ENCODE data around the gene WDR26.
"Not testable (repeated sequence)": the region's sequence is repeated elsewhere in the genome, so short reads cannot be mapped to it uniquely, and the experiment has no call there.

The WDR26 gene

GRCh38 chr1:224435318-224435763 lies 744 bp upstream of the WDR26 start:
- DNase-seq (ENCODE audit: extremely low read depth in 1 of 2, low read depth in 1 of 2) = no peak

DNA sequence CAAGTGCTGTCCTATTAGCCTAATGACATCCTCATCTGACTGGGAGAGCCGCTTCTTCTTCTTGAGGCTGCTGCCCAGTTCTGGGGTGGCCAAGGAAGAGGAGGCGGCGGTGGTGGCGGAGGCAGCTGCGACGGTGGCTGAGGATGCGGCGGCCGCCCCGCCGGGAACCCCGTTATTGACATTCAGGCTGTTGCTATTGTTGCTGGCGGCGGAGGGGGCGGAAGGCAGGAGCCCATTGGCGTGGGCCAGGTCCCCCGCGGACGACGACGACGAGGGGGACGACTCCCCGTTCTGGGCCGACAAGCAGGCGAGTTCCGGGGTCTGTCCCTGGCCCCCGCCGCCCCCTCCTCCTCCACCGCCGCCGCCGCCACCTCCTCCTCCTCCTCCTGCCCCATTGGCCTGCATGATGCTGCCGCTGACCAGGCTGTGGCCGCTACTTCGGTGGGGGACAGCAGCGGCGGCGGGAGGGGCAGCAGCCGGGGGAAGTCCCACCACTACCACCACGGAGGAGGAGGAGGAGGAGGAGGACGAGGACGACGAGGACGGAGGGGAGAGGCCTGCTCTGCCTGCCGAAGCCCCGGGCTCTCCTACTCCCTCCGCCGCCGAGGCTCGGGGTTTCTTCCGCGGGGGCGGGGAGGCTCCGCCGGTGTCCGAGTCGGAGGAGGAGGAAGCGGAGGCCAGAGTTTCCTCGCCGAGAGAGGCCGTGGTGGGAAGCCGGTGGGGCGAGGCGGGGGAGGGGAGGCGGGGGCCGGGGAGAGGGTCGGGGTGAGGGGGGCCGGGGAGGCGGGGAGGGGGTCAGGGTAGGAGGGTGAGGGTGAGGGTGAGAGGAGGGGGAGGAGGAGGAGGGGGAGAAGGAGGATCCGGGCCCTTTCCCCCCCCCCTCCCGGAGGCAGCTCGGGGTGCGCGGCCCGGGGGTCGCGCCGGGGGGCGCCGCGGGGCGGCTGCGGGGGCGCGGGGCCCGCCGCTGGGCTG lies 610 bp downstream of the WDR26 start:
- DNase-seq (ENCODE audit: extremely low read depth in 1 of 2, low read depth in 1 of 2) = peak in 1 of 2 donors; percentile 34

DNA sequence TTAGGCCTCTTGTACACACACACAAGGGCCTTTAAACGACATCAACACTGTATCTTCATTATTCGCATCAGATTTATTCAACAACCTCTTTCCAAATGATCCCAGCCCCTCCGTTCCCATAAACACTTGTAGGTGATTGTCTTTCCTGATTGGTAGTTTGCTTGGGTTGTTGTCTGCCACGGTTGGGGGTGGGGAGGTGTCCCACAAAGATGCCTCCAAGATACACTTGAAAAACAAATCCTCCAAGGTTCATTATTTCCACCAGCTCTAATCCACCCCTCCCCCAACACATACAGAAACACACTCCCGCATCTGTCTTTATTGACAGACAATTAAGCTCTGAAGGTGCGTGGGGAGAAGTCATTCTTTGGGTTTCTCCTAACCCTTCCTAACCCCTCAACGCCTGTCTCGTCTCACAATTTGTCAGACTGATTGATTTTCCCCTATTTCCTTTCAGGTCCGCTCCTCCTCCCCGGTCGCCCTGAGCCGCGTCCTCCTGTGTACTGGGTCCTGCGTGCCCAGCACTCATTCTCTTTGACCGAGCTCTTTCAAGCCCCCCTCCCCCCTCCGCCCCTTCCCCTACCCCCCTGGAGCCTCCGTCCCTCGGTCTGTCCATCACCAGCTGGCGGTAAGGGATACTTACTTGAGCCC lies 1.4 kb downstream of the WDR26 start:
- no peak for DNase-seq (ENCODE audit: extremely low read depth in 1 of 2, low read depth in 1 of 2)

- DNase-seq (ENCODE audit: extremely low read depth in 1 of 2, low read depth in 1 of 2) = no peak
These were observed 1.9 kb downstream of the WDR26 start for GRCh38 chr1:224432672-224433040.

DNA sequence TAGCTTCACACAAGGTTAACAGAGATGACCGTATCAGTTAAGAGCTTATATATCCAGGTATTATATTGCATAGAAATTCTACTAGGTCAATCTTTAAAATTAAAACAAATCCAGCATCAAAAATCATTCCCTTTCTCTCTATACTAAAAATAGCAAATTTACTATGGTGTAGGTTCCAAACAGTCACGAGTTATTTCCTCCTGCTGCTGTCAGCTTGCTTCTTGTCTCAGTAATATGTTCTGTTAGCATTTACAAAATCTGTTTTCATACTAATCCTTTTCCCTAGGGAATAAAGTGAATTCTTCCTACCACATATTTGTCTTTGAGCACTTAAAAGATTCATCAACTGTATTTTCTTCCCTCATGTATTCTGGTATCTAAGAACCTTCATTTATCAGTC lies 2.5 kb downstream of the WDR26 start:
- no peak for DNase-seq (ENCODE audit: extremely low read depth in 1 of 2, low read depth in 1 of 2)

DNA sequence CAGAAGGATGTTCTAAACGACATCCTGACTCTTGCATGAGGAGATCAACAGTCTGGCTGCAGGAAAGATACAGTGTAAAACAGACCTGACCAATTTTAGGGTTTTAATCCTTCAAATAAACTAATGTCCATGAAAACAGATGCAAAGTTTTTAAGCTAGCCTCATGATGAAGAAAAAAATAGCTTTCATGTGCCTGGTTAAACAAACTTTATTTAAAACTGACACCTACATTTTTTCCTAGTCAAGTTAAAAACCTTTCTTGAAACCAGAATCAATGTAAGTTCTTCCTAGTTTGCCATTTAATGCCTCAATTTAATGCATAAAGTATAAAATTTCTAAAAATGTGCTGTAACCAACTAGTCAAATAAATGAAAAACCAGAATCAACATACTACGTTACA lies 2.9 kb downstream of the WDR26 start:
- no peak for DNase-seq (ENCODE audit: extremely low read depth in 1 of 2, low read depth in 1 of 2)

DNA sequence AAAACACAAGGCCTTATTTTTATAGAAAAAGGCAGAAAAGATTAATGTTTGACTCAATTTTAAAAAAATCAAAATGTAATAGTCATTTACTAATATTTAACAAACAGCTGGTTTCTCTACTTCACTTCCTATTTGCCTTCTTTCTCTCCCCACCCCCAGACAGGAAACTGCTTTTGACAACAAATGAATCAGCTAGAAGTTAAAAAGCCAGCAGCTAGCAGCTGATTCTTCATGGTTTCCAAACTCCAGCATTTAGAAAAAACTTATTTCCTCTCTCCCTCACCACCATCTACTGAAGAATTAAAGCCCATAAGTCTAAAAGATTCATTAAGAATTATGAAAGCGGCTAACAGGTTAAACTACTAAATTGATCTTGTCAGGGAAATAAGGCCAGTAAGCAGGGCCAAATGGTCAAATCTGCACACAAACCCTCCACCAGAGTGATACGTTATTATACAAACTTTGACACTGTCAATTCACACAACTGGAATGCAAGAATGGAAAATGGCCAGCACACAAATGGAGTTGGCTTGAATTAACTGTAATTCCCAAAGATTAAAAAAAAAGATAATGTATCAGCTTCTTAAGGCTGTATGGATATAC lies 4.0 kb downstream of the WDR26 start:
- DNase-seq (ENCODE audit: extremely low read depth in 1 of 2, low read depth in 1 of 2) = no peak

GRCh38 chr1:224429616-224430326 lies 4.8 kb downstream of the WDR26 start:
- no peak for DNase-seq (ENCODE audit: extremely low read depth in 1 of 2, low read depth in 1 of 2)

DNA sequence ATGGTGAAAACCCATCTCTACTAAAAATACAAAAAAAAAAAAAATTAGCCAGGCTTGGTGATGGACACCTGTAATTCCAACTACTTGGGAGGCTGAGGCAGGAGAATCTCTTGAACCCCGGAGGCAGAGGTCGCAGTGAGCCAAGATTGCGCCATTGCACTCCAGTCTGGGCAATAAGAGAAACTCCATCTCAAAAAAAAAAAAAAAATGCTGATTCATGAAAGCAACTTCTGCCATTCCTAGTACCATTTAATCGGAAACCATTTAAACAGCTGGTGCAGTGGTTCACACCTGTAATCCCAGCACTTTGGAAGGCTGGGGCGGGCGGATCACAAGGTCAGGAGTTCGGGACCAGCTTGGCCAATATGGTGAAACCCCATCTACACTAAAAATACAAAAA lies 5.9 kb downstream of the WDR26 start:
- DNase-seq (ENCODE audit: extremely low read depth in 1 of 2, low read depth in 1 of 2) = not testable (repeated sequence)

DNA sequence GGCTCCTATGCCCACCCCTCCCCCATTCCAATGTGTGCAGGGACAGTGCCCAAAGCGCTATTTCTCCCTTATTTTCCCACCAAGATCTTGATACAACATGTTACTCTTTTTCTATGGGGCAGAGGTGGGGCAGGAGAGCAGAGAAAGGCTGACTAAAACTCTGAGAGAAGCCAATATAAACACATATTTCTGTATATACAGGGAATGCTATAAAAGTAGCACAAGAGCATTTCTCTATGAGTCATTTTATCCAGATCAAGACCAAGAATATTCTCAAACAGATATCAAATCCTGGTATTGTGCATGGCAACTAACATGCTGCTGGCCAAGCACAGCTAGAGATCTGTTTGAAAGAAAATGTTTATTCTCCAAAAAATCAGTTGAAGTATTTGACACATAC lies 7.3 kb downstream of the WDR26 start:
- DNase-seq (ENCODE audit: extremely low read depth in 1 of 2, low read depth in 1 of 2) = no peak

DNA sequence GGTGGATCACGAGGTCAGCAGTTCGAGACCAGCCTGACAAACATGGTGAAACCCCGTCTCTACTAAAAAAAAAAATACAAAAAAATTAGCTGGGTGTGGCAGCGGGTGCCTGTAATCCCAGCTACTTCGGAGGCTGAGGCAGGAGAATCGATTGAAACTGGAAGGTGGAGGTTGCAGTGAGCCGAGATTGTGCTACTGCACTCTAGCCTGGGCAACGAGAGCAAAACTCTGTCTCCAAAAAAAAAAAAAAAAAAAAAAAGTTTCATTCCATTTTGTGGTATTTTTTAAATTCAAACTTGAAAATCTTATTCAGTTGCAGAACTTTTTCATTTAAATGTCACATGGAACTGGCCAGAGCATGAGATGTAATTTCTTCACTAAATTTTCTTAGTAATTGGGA lies 7.7 kb downstream of the WDR26 start:
- not testable (repeated sequence) for DNase-seq (ENCODE audit: extremely low read depth in 1 of 2, low read depth in 1 of 2)

- no peak for DNase-seq (ENCODE audit: extremely low read depth in 1 of 2, low read depth in 1 of 2)
These were observed 9.2 kb downstream of the WDR26 start for GRCh38 chr1:224425279-224425884.

DNA sequence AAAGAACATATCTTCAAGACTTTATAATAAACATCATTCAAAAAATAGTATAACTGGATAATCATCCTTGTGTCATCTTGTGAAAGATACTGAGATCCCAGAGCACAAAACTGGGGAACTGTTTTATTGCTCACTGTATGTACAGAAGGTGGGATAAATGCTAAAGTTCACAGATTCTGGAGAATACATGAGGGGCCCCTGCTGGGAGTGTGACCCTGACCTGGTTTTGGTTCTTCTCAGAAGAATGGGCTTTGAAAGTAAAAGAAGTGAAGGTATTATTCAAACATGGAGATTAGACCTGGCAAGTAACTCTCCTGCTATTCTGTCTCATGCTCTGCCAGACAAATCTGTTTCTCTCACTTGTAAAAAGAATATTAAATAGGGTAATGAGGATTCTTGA lies 14.5 kb downstream of the WDR26 start:
- DNase-seq (ENCODE audit: extremely low read depth in 1 of 2, low read depth in 1 of 2) = no peak

DNA sequence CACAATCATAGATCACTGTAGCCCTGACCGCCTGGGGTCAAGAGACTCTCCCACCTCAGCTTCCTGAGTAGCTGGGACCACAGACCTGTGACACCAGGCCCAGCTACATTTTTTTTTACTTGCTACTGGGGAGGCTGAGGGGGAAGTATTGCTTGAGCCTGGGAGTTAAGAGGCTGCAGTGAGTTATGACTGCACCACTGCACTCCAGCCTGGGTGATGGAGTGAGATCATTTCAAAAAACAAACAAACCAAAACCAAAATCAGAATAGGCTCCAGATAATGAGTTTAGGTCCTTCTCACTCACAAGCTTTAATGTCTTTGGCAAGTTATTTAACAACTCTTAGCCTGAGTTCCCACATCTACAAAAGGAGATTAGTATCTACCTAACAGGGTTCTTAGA lies 22.8 kb downstream of the WDR26 start:
- no peak for DNase-seq (ENCODE audit: extremely low read depth in 1 of 2, low read depth in 1 of 2)

DNA sequence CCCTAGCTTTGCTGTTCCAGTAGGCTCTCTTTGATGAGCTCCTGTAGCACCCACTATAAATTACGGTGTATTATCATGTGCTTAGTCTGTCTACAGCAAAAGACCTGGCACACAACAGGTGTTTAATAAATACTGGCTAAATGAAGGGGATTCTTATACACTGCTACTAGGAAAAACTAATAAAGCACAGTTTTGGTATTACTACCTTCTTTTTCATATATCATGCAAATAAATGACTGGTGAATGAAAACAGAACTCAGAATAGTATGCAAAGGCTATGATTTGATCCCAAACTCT lies 26.4 kb downstream of the WDR26 start:
- DNase-seq (ENCODE audit: extremely low read depth in 1 of 2, low read depth in 1 of 2) = no peak

GRCh38 chr1:224407571-224408293 lies 26.9 kb downstream of the WDR26 start:
- DNase-seq (ENCODE audit: extremely low read depth in 1 of 2, low read depth in 1 of 2) = no peak

GRCh38 chr1:224406216-224406615 lies 28.4 kb downstream of the WDR26 start:
- no peak for DNase-seq (ENCODE audit: extremely low read depth in 1 of 2, low read depth in 1 of 2)

DNA sequence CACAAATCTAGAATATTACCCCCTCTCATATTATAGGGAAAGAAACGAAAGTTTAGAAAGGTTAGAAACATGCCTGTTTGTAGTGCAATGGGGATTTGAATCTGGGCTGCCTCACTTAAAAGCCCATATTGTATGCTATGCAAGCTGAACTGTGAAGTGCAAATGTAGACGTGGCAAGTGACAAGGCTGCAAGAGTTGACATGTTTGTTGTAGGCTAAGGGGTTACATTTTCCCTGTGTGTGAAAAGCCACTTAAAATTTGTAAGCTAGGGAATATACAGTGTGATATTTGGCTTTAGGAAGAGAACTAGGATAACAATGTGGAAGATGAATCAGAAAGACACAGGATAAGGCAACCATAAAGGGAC lies 29.0 kb downstream of the WDR26 start:
- DNase-seq (ENCODE audit: extremely low read depth in 1 of 2, low read depth in 1 of 2) = no peak

- DNase-seq (ENCODE audit: extremely low read depth in 1 of 2, low read depth in 1 of 2) = no peak
These were observed 29.5 kb downstream of the WDR26 start for GRCh38 chr1:224404916-224405603.

All from activated CD8-positive, alpha-beta memory T cell treated with anti-CD3 and anti-CD28 coated beads for 1 hour (primary cell).